NCI-H510A treated with DMSO at 0.1 percent for 48 hours (cell line): Measurements from ENCODE around the gene CLASP1.
"Not testable (repeated sequence)": the region's sequence is repeated elsewhere in the genome, so short reads cannot be mapped to it uniquely, and the experiment has no call there.

Experiments used
- DNase-seq: peaks from one replicate; lab custom pipeline; 2025; lab: John Stamatoyannopoulos, UW

The CLASP1 gene

GRCh38 chr2:121348128-121348740 is 301.0 kb downstream of the CLASP1 start:
- peak; percentile 67 for DNase-seq

- peak; percentile 94 for DNase-seq
Observed at GRCh38 chr2:121346859-121347258, 302.4 kb downstream of the CLASP1 start.

- no peak for DNase-seq
Observed at GRCh38 chr2:121346407-121346806, 302.9 kb downstream of the CLASP1 start.

GRCh38 chr2:121345887-121346286 is 303.4 kb downstream of the CLASP1 start:
- no peak for DNase-seq

- DNase-seq: no peak
Observed at GRCh38 chr2:121345101-121345500, 304.2 kb downstream of the CLASP1 start.

- not testable (repeated sequence) for DNase-seq
Observed at GRCh38 chr2:121343828-121344399, 305.3 kb downstream of the CLASP1 start.

- DNase-seq: no peak
Observed at GRCh38 chr2:121343191-121343590, 306.1 kb downstream of the CLASP1 start.

GRCh38 chr2:121342751-121343150 is 306.5 kb downstream of the CLASP1 start:
- DNase-seq: no peak

GRCh38 chr2:121340926-121341325 is 308.3 kb downstream of the CLASP1 start:
- no peak for DNase-seq

- DNase-seq: no peak
Observed at GRCh38 chr2:121338281-121338680, 311.0 kb downstream of the CLASP1 start.

- peak; percentile 41 for DNase-seq
Observed at GRCh38 chr2:121336528-121337294, 312.6 kb downstream of the CLASP1 start.

GRCh38 chr2:121335294-121336290 is 313.7 kb downstream of the CLASP1 start:
- DNase-seq: peak; percentile 77

GRCh38 chr2:121334581-121335293 is 314.5 kb downstream of the CLASP1 start:
- no peak for DNase-seq

- DNase-seq: no peak
Observed at GRCh38 chr2:121333834-121334558, 315.3 kb downstream of the CLASP1 start.

- DNase-seq: no peak
Observed at GRCh38 chr2:121333231-121333630, 316.0 kb downstream of the CLASP1 start.

GRCh38 chr2:121331324-121331723 is 317.9 kb downstream of the CLASP1 start:
- not testable (repeated sequence) for DNase-seq

- no peak for DNase-seq
Observed at GRCh38 chr2:121330921-121331320, 318.3 kb downstream of the CLASP1 start.

- DNase-seq: no peak
Observed at GRCh38 chr2:121329786-121330185, 319.5 kb downstream of the CLASP1 start.

GRCh38 chr2:121326628-121327027 is 322.6 kb downstream of the CLASP1 start:
- DNase-seq: no peak

GRCh38 chr2:121324601-121325000 is 324.7 kb downstream of the CLASP1 start:
- DNase-seq: no peak

- DNase-seq: no peak
Observed at GRCh38 chr2:121321476-121321875, 327.8 kb downstream of the CLASP1 start.
